ENCODE data around the gene PPP1CC.

PPP1CC gene

GRCh38 chr12:110721570-110721969 is 21.1 kb downstream of the PPP1CC start:
- DNase-seq = no peak

GRCh38 chr12:110720516-110720915 is 22.2 kb downstream of the PPP1CC start:
- DNase-seq = no peak

- no peak for DNase-seq
Measured at GRCh38 chr12:110718222-110718908, 24.3 kb downstream of the PPP1CC start.

GRCh38 chr12:110717037-110717436 is 25.7 kb downstream of the PPP1CC start:
- DNase-seq = no peak

- DNase-seq = no peak
Measured at GRCh38 chr12:110708917-110709316, 33.8 kb downstream of the PPP1CC start.

GRCh38 chr12:110705309-110705708 is 37.4 kb downstream of the PPP1CC start:
- DNase-seq = no peak

GRCh38 chr12:110704750-110705149 is 37.9 kb downstream of the PPP1CC start:
- no peak for DNase-seq

DNA sequence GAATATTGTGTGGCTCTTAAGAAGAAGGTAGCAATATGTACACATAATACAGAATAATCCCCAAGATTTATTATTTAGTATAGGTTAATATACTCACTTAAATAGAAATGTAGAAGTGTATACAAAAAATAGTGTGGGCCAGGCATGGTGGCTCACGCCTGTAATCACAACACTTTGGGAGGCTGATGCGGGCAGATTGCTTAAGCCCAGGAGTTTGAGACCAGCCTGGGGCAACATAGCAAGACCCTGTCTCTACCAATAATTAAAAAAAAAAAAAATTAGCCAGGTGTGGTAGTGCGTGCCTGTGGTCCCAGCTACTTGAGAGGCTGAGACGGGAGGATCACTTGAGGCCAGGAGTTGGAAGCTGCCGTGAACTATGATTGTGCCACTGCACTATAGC is 38.5 kb downstream of the PPP1CC start:
- no peak for DNase-seq

- DNase-seq = no peak
Measured at GRCh38 chr12:110702081-110702480, 40.6 kb downstream of the PPP1CC start.

- no peak for DNase-seq
Measured at GRCh38 chr12:110699591-110700445, 42.9 kb downstream of the PPP1CC start.

DNA sequence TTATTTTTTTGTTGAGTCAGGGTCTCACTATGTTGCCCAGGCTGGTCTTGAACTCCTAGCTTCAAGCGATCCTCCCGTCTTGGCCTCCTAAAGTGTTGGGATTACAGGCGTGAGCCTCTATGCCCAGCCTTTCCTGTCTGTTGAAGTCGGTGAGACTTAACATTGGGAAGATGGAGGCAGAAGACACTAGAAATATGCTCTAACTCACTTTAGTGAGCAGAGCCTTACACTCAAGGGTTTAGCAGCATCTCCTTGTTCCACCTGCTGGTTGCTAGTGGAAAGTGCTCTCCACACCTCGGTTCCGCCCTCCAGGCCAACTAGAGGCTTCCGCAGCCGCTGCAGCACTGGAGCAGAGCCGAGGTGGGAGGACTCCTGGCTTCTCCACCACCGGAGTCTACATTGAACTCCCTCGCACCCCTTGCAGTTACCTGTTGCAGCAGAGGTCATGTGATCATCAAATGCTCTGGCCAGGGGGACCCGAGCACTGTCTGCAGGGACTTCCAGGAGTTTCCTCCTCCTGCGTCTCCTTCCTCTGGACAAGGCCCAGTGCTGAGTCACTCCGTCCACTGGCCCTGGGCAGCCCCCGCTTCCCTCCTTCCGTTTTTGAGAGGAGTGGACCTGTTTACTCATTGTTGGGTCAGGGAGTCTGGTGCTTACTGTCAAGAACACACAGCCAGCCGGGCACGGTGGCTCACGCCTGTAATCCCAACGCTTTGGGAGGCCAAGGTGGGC is 44.4 kb downstream of the PPP1CC start:
- peak; percentile 22 to 62 (median 44) for DNase-seq

DNA sequence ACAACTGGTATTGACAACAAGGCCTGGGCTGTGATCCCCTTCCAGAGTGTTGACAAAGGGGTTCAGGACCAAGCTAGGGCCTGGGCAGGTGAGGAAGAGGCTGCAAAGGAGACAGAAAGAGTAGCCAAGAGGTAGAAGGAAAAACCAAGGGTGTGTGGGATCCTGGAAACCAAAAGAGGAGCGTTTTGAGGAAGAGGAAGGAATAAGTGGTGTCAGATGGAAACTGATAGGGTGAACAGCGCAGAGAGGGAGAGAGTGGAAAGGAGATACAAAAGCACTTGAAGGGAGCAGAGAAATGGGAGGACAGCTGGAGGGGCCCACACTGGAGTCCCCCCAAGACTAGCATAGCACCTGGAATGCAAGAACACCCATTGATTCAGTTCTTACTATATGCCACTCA is 45.5 kb downstream of the PPP1CC start:
- no peak for DNase-seq

DNA sequence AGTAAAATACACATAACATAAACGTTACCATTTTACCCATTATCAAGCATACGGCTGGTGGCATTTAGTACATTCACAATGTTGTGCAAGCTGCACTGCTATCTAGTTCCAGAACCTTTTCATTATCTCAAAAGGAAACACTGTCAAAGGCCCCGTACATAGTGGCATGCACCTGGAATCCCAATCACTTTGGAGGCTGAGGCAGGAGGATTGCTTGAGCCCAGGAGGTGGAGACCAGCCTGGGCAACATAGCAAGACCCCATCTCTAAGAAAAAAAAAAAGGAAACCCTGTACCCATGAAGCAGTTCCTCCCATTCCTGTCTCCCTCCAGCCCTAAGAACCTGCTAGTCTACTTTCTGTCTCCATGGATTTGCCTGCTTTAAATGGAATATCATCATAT is 46.4 kb downstream of the PPP1CC start:
- no peak for DNase-seq

DNA sequence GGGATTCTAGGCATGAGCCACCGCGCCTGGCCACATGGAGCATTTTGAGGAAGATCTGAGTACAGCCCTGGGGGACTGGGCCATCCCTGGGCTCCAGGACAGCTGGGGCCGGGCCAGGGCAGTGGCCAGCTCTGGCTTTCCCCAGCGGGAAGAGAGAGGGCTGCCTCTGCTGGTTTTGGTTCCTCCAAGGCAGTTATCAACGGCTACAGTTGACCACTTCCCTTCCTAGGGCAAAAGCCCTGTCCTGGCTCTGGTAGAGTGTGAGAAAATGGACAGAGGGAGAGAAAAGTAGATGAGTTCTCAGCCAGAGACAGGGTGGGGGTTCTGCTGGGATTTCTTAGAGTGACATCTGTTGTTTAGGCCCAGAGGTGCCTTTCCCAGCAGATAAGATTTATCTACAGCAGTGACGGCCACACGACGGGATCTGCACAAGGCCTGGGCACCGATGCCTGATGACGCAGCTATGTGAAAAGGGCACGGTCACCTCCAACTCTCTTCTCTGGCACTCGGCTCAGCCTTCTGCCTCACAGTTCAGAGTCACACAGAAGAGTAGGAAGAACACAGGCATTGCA is 48.3 kb downstream of the PPP1CC start:
- DNase-seq = no peak

- no peak for DNase-seq
Measured at GRCh38 chr12:110693731-110694130, 49.0 kb downstream of the PPP1CC start.

DNA sequence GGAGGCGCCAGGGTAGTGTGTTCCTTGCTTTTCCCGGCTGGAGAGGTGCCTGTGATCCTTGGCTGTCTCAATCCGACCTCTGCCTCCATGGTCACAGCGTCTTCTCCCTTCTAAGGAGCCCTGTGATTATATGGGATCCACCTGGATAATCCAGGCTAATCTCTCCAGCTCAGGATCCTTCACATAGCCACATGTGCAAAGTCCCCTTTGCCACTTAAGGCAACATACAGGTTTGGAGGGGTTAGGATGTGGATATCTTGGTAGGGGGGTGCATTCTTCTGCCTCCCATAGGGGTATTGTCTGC is 52.6 kb downstream of the PPP1CC start:
- DNase-seq = no peak

DNA sequence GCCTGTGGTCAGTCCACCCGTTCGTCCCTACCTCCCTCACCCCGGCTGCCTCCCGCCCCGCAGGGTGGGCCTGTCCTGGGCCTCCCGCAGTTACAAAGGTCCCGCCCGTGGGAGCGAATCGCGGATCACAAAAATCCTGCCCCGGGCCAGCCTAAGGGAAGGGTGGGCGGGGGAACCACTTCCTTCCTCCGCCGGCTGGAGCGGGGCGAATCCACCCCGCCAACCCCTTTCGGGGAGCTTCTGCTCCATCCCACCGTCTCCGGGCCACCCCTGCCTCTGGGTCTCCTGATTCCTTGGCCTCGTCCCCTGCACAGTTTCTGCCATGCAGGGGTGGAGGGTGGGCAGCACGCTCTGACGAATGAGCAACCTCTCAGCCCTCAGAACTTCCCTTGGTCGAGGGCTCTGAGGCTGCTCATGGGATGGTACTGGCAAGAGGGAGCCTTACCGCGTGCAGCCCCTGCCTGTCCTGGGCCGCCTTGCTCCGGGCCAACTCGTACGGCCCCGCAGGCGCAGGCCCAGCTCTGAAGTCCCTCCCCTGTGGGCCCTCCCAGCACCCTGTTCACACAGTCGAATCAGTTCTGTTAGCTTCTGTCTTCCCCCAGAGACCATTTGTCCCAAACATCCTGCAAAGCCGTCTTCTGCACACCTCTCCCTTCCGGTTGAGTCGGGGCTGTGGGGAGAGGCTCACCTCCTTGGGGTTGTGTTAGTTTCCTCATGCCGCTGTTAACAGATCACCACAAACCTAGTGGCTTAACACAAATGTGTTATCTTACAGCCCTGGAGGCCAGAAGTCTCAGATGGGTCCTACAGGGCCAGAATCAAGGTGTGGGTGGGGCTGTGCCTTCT is 53.2 kb downstream of the PPP1CC start:
- DNase-seq = peak in 2 of 4 experiments; percentile 23 to 26

GRCh38 chr12:110688446-110689280 is 54.0 kb downstream of the PPP1CC start, which contains the start of gene HVCN1:
Gene HVCN1 (minus strand): TSS chr12:110689115. CDS start chr12:110683245, 5,870 bp downstream.
- DNase-seq = peak in 1 of 4 experiments; percentile 24

DNA sequence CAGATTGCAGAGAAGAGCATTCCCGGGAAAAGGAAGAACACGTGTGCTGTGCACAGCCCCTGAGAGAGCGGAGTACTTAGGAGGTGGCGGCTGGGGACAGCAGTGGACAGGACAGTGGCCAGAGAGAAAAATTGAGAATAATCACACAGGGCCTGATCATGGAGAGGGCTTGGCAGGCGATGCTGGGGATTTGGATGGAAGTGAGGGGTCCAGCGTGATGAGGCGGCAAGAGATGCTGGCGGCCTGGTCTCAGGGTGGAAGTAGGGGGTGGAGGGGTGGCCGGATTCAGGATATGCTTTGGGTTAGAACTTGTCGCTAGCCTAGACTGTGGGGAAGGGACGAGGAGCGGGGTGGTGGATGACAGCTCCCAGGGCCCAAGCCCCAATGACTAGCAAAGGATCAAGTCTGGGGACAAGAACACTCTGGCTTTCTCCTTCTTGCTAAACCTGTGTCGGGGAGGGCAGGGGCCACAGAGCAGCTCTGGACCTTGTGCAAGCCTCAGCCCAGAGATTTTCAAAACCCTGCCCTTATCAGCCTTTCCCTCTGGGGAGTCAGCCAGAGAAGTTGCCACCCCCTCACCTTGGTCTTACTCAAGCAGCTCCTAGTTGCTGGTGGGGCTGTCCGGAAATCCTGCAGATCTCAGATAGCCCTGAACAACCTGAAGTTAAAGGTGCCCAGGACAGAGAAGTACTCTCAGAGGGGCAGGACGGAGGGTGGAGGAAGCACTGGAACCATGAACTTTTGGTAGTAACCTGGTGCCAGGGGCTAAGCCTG is 55.1 kb downstream of the PPP1CC start:
- no peak for DNase-seq

- no peak for DNase-seq
Measured at GRCh38 chr12:110686294-110686903, 56.3 kb downstream of the PPP1CC start.

All from activated naive CD4-positive, alpha-beta T cell (primary cell).